HEK293 (cell line): ENCODE results near the gene TBX15.

Experiments used
- CTCF ChIP-seq: fragments of 450-650 bp; formaldehyde crosslinking; IDR thresholded peaks from 2 replicates; pipeline ENCODE4 v1.5.1; 2016; ENCODE audit warnings: missing biosample characterization, missing genetic modification characterization
- KLF10 ChIP-seq: fragments of 450-650 bp; IDR thresholded peaks from 2 replicates; pipeline ENCODE4 v1.5.1; 2018; ENCODE audit warnings: missing biosample characterization, mild to moderate bottlenecking, missing genetic modification characterization
- YY1 ChIP-seq: fragments of 450-650 bp; formaldehyde crosslinking; IDR thresholded peaks from 2 replicates; pipeline ENCODE4 v1.5.1; 2018; ENCODE audit warnings: missing biosample characterization, missing genetic modification characterization
- ZBTB8A ChIP-seq: fragments of 450-650 bp; formaldehyde crosslinking; IDR thresholded peaks from 2 replicates; pipeline ENCODE4 v1.5.1; 2016; ENCODE audit warnings: missing biosample characterization, missing genetic modification characterization
- ZEB2 ChIP-seq: fragments of 450-650 bp; formaldehyde crosslinking; IDR thresholded peaks from 2 replicates; pipeline ENCODE4 v1.5.1; 2016; ENCODE audit warnings: missing biosample characterization, missing genetic modification characterization
- ZNF274 ChIP-seq, 2 experiments: fragments of 200-500 bp in 1 of 2; fragments of 450-650 bp in 1 of 2; sonication (Bioruptor generic) in 1 of 2; formaldehyde crosslinking in 1 of 2; IDR thresholded peaks; 2 replicates each; pipeline versions ENCODE4 v1.5.1 to v1.6.1; 2014 to 2016; ENCODE audit warnings: borderline replicate concordance in 1 of 2, inconsistent platforms in 1 of 2, low read length in 1 of 2, missing biosample characterization in 1 of 2, missing genetic modification characterization in 1 of 2
- ZNF530 ChIP-seq: fragments of 450-650 bp; formaldehyde crosslinking; IDR thresholded peaks from 2 replicates; pipeline ENCODE4 v1.5.1; 2016; ENCODE audit warnings: low read depth, missing biosample characterization, missing genetic modification characterization
- ZNF629 ChIP-seq: fragments of 450-650 bp; formaldehyde crosslinking; IDR thresholded peaks from 2 replicates; pipeline ENCODE4 v1.5.1; 2017; ENCODE audit warnings: missing biosample characterization, missing genetic modification characterization

GRCh38 chr1:118900643-118901440 is 87.3 kb downstream of the TBX15 start:
- TF ChIP-seq ZNF530 (tag by site-specific recombination) (no peak), CTCF (no peak), ZBTB8A (no peak), KLF10 (tag by site-specific recombination) (no peak), ZNF629 (no peak), YY1 (tag by site-specific recombination) (no peak), ZNF274 (IDR thresholded peaks at IDR 0.05; ENCODE audit: low read length) (no peak), ZNF274 (tag by site-specific recombination; IDR thresholded peaks at IDR 0.05; ENCODE audit: borderline replicate concordance) (no peak), ZEB2 (no peak)
